Embryonic facial prominence (tissue), 1 donor: Measurements from ENCODE around the gene GDPD4.
"Not testable (repeated sequence)": the region's sequence is repeated elsewhere in the genome, so short reads cannot be mapped to it uniquely, and the experiment has no call there.

Source experiments
- DNase-seq: peaks from one replicate; pipeline ENCODE4 v3.0.0-alpha.2; 2016; ENCODE audit errors: extremely low spot score

The GDPD4 gene

GRCh38 chr11:77301510-77301909, at the start of gene GDPD4:
Gene GDPD4 (minus strand): TSS chr11:77301686. CDS start chr11:77285137, 16,549 bp downstream.
- DNase-seq: no peak

GRCh38 chr11:77347948-77348347, 46.5 kb upstream of the GDPD4 start:
- DNase-seq: no peak

GRCh38 chr11:77346906-77347603, 45.6 kb upstream of the GDPD4 start:
- no peak for DNase-seq

- no peak for DNase-seq
Measured at GRCh38 chr11:77345621-77346020, 44.1 kb upstream of the GDPD4 start.

- no peak for DNase-seq
Measured at GRCh38 chr11:77340501-77340900, 39.0 kb upstream of the GDPD4 start.

- no peak for DNase-seq
Measured at GRCh38 chr11:77332259-77332658, 30.8 kb upstream of the GDPD4 start.

- DNase-seq: no peak
Measured at GRCh38 chr11:77325159-77325558, 23.7 kb upstream of the GDPD4 start.

GRCh38 chr11:77324508-77324907, 23.0 kb upstream of the GDPD4 start:
- DNase-seq: no peak

GRCh38 chr11:77322926-77323590, 21.6 kb upstream of the GDPD4 start:
- no peak for DNase-seq

- DNase-seq: no peak
Measured at GRCh38 chr11:77322506-77322905, 21.0 kb upstream of the GDPD4 start.

GRCh38 chr11:77320351-77320750, 18.9 kb upstream of the GDPD4 start:
- no peak for DNase-seq

- DNase-seq: no peak
Measured at GRCh38 chr11:77318600-77318999, 17.1 kb upstream of the GDPD4 start.

- DNase-seq: no peak
Measured at GRCh38 chr11:77316733-77317342, 15.4 kb upstream of the GDPD4 start.

GRCh38 chr11:77312107-77312506, 10.6 kb upstream of the GDPD4 start:
- DNase-seq: no peak

- no peak for DNase-seq
Measured at GRCh38 chr11:77311701-77312100, 10.2 kb upstream of the GDPD4 start.

- DNase-seq: no peak
Measured at GRCh38 chr11:77310721-77311120, 9.2 kb upstream of the GDPD4 start.

GRCh38 chr11:77309401-77310085, 8.1 kb upstream of the GDPD4 start:
- no peak for DNase-seq

GRCh38 chr11:77308838-77309237, 7.4 kb upstream of the GDPD4 start:
- no peak for DNase-seq

GRCh38 chr11:77303328-77303727, 1.8 kb upstream of the GDPD4 start:
- no peak for DNase-seq

GRCh38 chr11:77302752-77303151, 1.3 kb upstream of the GDPD4 start:
- no peak for DNase-seq

GRCh38 chr11:77300695-77301094, 791 bp downstream of the GDPD4 start:
- DNase-seq: no peak

- DNase-seq: not testable (repeated sequence)
Measured at GRCh38 chr11:77300028-77300427, 1.5 kb downstream of the GDPD4 start.
